H54 (cell line): ENCODE measurements around the gene NFATC2.

Source experiments
- DNase-seq: peaks from one replicate; pipeline ENCODE4 v3.0.0; 2011; ENCODE audit warnings: low spot score, mixed read lengths; ENCODE audit not compliant: insufficient read length
- FAIRE-seq: peaks from 3 replicates; lab custom pipeline; 2011; peaks lifted over from hg19 to GRCh38; lab: Jason Lieb, UNC
- POLR2A ChIP-seq: IDR thresholded peaks from 2 replicates; pipeline ENCODE4 v1.6.1; 2011; ENCODE audit warnings: low read depth, mild to moderate bottlenecking, low read length

NFATC2 gene

GRCh38 chr20:51495291-51495690 lies 47.2 kb downstream of the NFATC2 start:
- DNase-seq (no peak), FAIRE-seq (no peak)
- TF ChIP-seq POLR2A = no peak

- TF ChIP-seq POLR2A = no peak
- no peak for FAIRE-seq
Observed at GRCh38 chr20:51494241-51495110, 48.0 kb downstream of the NFATC2 start.

GRCh38 chr20:51493346-51493791 lies 49.1 kb downstream of the NFATC2 start:
- TF ChIP-seq POLR2A = no peak
- DNase-seq (no peak), FAIRE-seq (no peak)

More at GRCh38 chr20:51494241-51495110, 48.0 kb downstream of the NFATC2 start:
- DNase-seq = no peak

GRCh38 chr20:51492167-51493092 lies 50.1 kb downstream of the NFATC2 start:
- no peak for FAIRE-seq
- DNase-seq = no peak
- no peak for TF ChIP-seq POLR2A

- no peak for TF ChIP-seq POLR2A
- DNase-seq = no peak
- no peak for FAIRE-seq
Observed at GRCh38 chr20:51491393-51491792, 51.1 kb downstream of the NFATC2 start.

GRCh38 chr20:51490635-51491034 lies 51.9 kb downstream of the NFATC2 start:
- DNase-seq (no peak), FAIRE-seq (no peak)

GRCh38 chr20:51489611-51490010 lies 52.9 kb downstream of the NFATC2 start:
- FAIRE-seq (no peak), DNase-seq (no peak)
- TF ChIP-seq POLR2A = no peak

More at GRCh38 chr20:51490635-51491034, 51.9 kb downstream of the NFATC2 start:
- TF ChIP-seq POLR2A = no peak

GRCh38 chr20:51488331-51488730 lies 54.2 kb downstream of the NFATC2 start:
- FAIRE-seq (no peak), DNase-seq (no peak)
- no peak for TF ChIP-seq POLR2A

GRCh38 chr20:51487565-51488268 lies 54.8 kb downstream of the NFATC2 start:
- FAIRE-seq = peak; percentile 62
- no peak for TF ChIP-seq POLR2A
- DNase-seq = peak; percentile 93

- no peak for TF ChIP-seq POLR2A
- FAIRE-seq (no peak), DNase-seq (no peak)
Observed at GRCh38 chr20:51487076-51487475, 55.4 kb downstream of the NFATC2 start.

GRCh38 chr20:51486197-51487005 lies 56.1 kb downstream of the NFATC2 start:
- DNase-seq (no peak), FAIRE-seq (no peak)
- no peak for TF ChIP-seq POLR2A

GRCh38 chr20:51484831-51485230 lies 57.7 kb downstream of the NFATC2 start:
- DNase-seq (no peak), FAIRE-seq (no peak)
- no peak for TF ChIP-seq POLR2A
